GM23248 (cell line): ENCODE results near the gene RAB31. TPM values are rescaled to one million over a fixed set of nuclear protein-coding genes. Genes with fewer than 3 reads are reported as not detected.

ENCODE experiments used
- DNase-seq: peaks from one replicate; pipeline ENCODE4 v3.0.0-alpha.2; 2015
- H2AFZ ChIP-seq: fragments of 200-600 bp; sonication (generic); 2 replicates; pipeline ENCODE4 v1.6.1; 2016; ENCODE audit warnings: antibody characterized with exemption
- H3F3A ChIP-seq: fragments of 200-600 bp; sonication (generic); 2 replicates; pipeline ENCODE4 v1.6.1; 2016; ENCODE audit warnings: mild to moderate bottlenecking, antibody characterized with exemption, mixed run types; ENCODE audit not compliant: insufficient read depth
- H3K27ac ChIP-seq: fragments of 200-600 bp; sonication (generic); 2 replicates; pipeline ENCODE4 v1.5.1; 2016; ENCODE audit warnings: mild to moderate bottlenecking
- H3K27me3 ChIP-seq: fragments of 200-600 bp; sonication (generic); replicated peaks from 2 replicates; pipeline ENCODE4 v1.6.1; 2016; ENCODE audit warnings: mild to moderate bottlenecking; ENCODE audit not compliant: insufficient read depth
- H3K36me3 ChIP-seq: fragments of 200-600 bp; sonication (generic); 2 replicates; pipeline ENCODE4 v1.6.1; 2016; ENCODE audit warnings: low read depth, mild to moderate bottlenecking
- H3K4me1 ChIP-seq: fragments of 200-600 bp; sonication (generic); 2 replicates; pipeline ENCODE4 v1.6.1; 2016; ENCODE audit warnings: mild to moderate bottlenecking; ENCODE audit not compliant: insufficient read depth
- H3K4me2 ChIP-seq: fragments of 200-600 bp; sonication (generic); one replicate; pipeline ENCODE4 v1.6.1; 2016; ENCODE audit warnings: mild to moderate bottlenecking; ENCODE audit not compliant: unreplicated experiment
- H3K4me3 ChIP-seq: fragments of 200-600 bp; sonication (generic); 2 replicates; pipeline ENCODE4 v1.5.1; 2016; ENCODE audit warnings: mild to moderate bottlenecking
- H3K79me2 ChIP-seq: fragments of 200-600 bp; sonication (generic); 2 replicates; pipeline ENCODE4 v1.6.1; 2016; ENCODE audit warnings: mild to moderate bottlenecking; ENCODE audit not compliant: insufficient read depth
- H3K9ac ChIP-seq: fragments of 200-600 bp; sonication (generic); 2 replicates; pipeline ENCODE4 v1.6.1; 2016; ENCODE audit warnings: mild to moderate bottlenecking
- H3K9me2 ChIP-seq: fragments of 200-600 bp; sonication (generic); 2 replicates; pipeline ENCODE4 v1.6.1; 2016; ENCODE audit warnings: mixed run types, mild to moderate bottlenecking, moderate library complexity; ENCODE audit not compliant: insufficient read depth
- H3K9me3 ChIP-seq: fragments of 200-600 bp; sonication (generic); one replicate; pipeline ENCODE4 v1.6.1; 2017; ENCODE audit warnings: low read depth
- H4K20me1 ChIP-seq: fragments of 200-600 bp; sonication (generic); 2 replicates; pipeline ENCODE4 v1.6.0; 2016; ENCODE audit not compliant: insufficient read depth
- EZH2 ChIP-seq: fragments of 200-600 bp; sonication (generic); IDR thresholded peaks from 2 replicates; pipeline ENCODE4 v1.6.1; 2018; ENCODE audit warnings: antibody characterized with exemption, mild to moderate bottlenecking; ENCODE audit not compliant: insufficient read depth, poor library complexity, severe bottlenecking
- EZH2phosphoT487 ChIP-seq: fragments of 200-600 bp; sonication (generic); IDR thresholded peaks from 2 replicates; pipeline ENCODE4 v1.6.1; 2018; ENCODE audit warnings: antibody characterized with exemption, moderate library complexity, mild to moderate bottlenecking, low read depth; ENCODE audit not compliant: insufficient read depth
- WGBS, 2 experiments: methylation state at CpG; one replicate each; pipeline ENCODE4 v1.1.6; 2015 to 2017; ENCODE audit warnings: low lambda C conversion rate in 2 of 2, low coverage in 1 of 2; ENCODE audit errors: missing lambda C conversion rate in 2 of 2; 5-methylcytosine and 5-hydroxymethylcytosine counted together
- in situ Hi-C: fragments of 300-500 bp; cut with MboI; formaldehyde crosslinking; loops from 2 replicates; pipeline ENCODE4 v1.15.0; 2020
- polyA plus RNA-seq: library from polyadenylated mRNA; unstranded; fragments of >200 nt; fragmentation: Nextera tagmentation; extraction: Ambion mirVana; gene quantifications from 2 replicates; pipeline ENCODE4 v1.2.1, GENCODE V29; 2016
- total RNA-seq: library from RNA; depleted of rRNA; stranded (reverse); fragments of >200 nt; shearing (Covaris generic); gene quantifications from 2 replicates; pipeline ENCODE4 v1.2.3, GENCODE V29; 2014

RAB31 gene
- total and polyA plus RNA-seq, 2 experiments from 2014 or later, result 49.2 to 144 TPM

DNA sequence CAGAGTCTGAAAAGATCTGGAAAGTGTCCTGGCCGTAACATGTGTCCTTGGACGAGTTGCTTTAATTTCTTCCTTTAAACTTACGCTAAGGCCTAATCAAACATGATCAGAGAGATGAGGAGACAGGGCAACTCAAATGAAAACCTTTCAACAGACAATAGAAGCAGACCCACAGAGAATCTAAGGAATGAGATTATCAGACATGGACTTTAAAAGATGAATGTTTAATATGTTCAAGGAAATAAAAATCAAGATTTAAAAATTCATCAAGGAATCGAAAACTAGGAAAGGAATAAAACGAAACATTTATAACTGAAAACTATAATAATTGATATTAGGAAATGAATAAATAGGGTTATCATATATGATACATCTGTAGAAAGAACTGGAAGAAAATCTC lies 55.1 kb downstream of the RAB31 start:
- H3K4me2 ChIP-seq, result no peak overlapping the region
- 95 to 97% methylated on average over 5 of the region's 5 CpGs for WGBS, 2 experiments
- no peak overlapping the region for H3K9ac ChIP-seq
- no peak for TF ChIP-seq EZH2
- TF ChIP-seq EZH2phosphoT487, result no peak
- H4K20me1 ChIP-seq, result no peaks in the 10 kb centered on the region
- no peaks in the 10 kb centered on the region for H3K27me3 ChIP-seq
- H3F3A ChIP-seq, result peaks cover 9% of the 10 kb centered on the region; the same call in 1 of the 2 replicates
- DNase-seq, result no peak
- H3K9me2 ChIP-seq, result no peaks in the 10 kb centered on the region
- no peaks in the 10 kb centered on the region for H3K9me3 ChIP-seq
- in situ Hi-C loops, result no loop called here
- H3K4me1 ChIP-seq, result peaks cover 5% of the 10 kb centered on the region; the same call in 1 of the 2 replicates
- no peak overlapping the region for H3K27ac ChIP-seq
- H3K4me3 ChIP-seq, result no peak overlapping the region
- H3K79me2 ChIP-seq, result peaks cover 75% of the 10 kb centered on the region
- H2AFZ ChIP-seq, result no peak overlapping the region
- no peaks in the 10 kb centered on the region for H3K36me3 ChIP-seq

DNA sequence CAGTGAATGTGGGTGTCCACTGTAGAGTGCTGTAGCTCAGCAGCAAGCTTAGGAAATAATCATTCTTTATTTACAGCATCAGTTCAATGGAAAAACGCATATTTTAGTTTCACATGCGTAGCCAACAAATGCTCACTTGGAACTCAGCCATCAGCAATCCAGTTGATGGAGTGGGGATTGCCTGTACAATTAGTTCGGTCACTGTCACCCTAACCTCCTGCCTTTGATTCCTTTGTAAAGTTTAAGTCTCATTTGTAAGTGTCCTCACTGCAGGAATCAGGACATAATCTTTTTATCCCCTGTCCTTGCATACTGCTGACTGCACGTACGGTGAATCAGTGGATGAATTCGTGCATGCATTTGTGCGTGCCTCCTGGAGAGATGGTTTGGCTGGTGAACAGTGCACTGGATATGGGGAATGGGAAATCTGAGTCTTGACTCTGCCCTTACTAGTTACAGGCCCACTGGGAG lies 55.9 kb downstream of the RAB31 start:
- H3K4me2 ChIP-seq, result no peak overlapping the region
- H3K79me2 ChIP-seq, result peaks cover 75% of the 10 kb centered on the region
- no peak overlapping the region for H3K27ac ChIP-seq
- WGBS, 2 experiments, result 88 to 93% methylated on average over 7 of the region's 7 CpGs
- H3K4me3 ChIP-seq, result no peak overlapping the region
- H3K9ac ChIP-seq, result no peak overlapping the region
- in situ Hi-C loops, result no loop called here
- no peaks in the 10 kb centered on the region for H3K27me3 ChIP-seq
- H4K20me1 ChIP-seq, result no peaks in the 10 kb centered on the region
- no peak overlapping the region for H2AFZ ChIP-seq
- no peaks in the 10 kb centered on the region for H3K4me1 ChIP-seq
- peaks cover 4% of the 10 kb centered on the region; the same call in 1 of the 2 replicates for H3F3A ChIP-seq
- no peaks in the 10 kb centered on the region for H3K9me2 ChIP-seq
- DNase-seq, result no peak
- TF ChIP-seq EZH2phosphoT487 (no peak), EZH2 (no peak)
- H3K36me3 ChIP-seq, result no peaks in the 10 kb centered on the region
- no peaks in the 10 kb centered on the region for H3K9me3 ChIP-seq

DNA sequence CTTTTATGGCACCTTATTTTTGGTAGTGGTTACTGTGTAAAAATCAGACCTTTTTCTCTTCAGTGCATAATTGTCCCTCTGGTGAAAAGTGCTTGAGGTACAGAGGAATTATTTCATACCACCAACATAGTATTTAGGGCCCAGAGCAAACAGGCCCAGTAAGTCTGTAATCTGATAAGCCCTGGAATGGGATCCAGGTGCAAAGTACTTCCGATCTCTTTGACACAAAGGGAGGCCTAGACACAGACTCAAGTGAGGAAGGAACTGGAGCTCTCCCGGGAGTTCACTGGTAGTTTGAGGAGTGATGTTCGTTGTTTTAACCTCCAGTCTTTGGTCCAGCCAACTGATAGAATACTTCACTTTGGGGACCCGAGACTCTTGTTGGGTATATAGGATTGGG lies 57.4 kb downstream of the RAB31 start:
- Histone ChIP-seq H3K27ac (no peak overlapping the region), H4K20me1 (no peaks in the 10 kb centered on the region)

DNA sequence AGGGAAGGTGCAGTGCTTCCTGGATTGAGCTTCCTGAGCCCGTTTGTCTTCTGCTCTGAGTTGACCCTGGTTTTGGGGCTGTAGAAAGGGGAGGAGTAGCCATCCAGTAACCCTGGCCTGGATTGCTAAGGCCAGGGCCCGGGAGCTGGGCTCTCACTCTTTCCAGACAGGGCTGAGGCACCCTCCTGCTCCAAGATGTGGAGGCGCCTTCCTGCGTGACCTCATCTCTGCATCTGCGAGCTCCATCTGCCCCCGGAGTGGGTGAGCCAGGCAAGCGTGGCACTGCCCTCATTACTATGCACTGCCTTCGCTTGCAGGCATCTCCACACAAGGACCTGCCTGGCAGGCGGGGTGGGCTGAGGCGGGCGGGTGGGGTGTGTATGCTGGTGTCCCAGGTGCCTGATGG lies 58.0 kb downstream of the RAB31 start:
- Histone ChIP-seq H2AFZ (no peak overlapping the region), H3K27me3 (no peaks in the 10 kb centered on the region), H3K4me3 (no peak overlapping the region), H3K9me2 (no peaks in the 10 kb centered on the region), H4K20me1 (no peaks in the 10 kb centered on the region), H3K4me2 (no peak overlapping the region), H3K27ac (no peak overlapping the region), H3K9ac (no peak overlapping the region), H3F3A (peaks cover 9% of the 10 kb centered on the region; the same call in 1 of the 2 replicates), H3K4me1 (peaks cover 6% of the 10 kb centered on the region; the same call in 1 of the 2 replicates), H3K79me2 (peaks cover 77% of the 10 kb centered on the region), H3K9me3 (no peaks in the 10 kb centered on the region), H3K36me3 (no peaks in the 10 kb centered on the region)
- in situ Hi-C loops, result no loop called here
- TF ChIP-seq EZH2, result no peak
- no peak for TF ChIP-seq EZH2phosphoT487
- 78 to 84% methylated on average over 11 of the region's 11 CpGs for WGBS, 2 experiments
- DNase-seq, result no peak

More for the DNA sequence above, 57.4 kb downstream of the RAB31 start:
- Histone ChIP-seq H3K9ac (no peak overlapping the region), H3K9me2 (no peaks in the 10 kb centered on the region), H3K79me2 (peaks cover 77% of the 10 kb centered on the region), H3K4me2 (no peak overlapping the region), H3K36me3 (no peaks in the 10 kb centered on the region), H3K4me3 (no peak overlapping the region), H2AFZ (no peak overlapping the region), H3F3A (peaks cover 9% of the 10 kb centered on the region; the same call in 1 of the 2 replicates), H3K27me3 (no peaks in the 10 kb centered on the region), H3K9me3 (no peaks in the 10 kb centered on the region), H3K4me1 (peaks cover 6% of the 10 kb centered on the region; the same call in 1 of the 2 replicates)
- in situ Hi-C loops, result no loop called here
- WGBS, 2 experiments, result 97 to 99% methylated on average over 4 of the region's 4 CpGs
- no peak for TF ChIP-seq EZH2phosphoT487
- no peak for TF ChIP-seq EZH2
- no peak for DNase-seq
